Measurements from ENCODE around the gene APOO.

Gene APOO

DNA sequence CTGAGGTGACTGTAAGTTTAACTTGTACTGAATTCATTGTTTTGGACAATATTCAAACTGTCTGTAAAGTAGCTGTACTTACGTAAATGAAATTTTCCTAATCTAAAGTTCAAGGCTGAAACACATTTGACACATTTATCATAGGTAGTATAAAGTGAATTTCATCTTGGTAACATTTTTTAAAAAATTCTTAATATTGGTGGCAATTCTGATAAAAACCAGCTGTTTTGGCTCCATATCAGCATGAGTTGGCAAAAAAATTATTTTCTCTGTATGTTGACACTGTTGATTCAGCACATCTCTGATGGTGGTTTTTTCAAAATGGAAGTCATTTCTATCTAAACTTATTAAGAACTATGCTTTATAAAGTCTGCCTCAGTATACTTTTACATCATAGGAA lies 31.0 kb upstream of the APOO start:
- H3K27ac ChIP-seq: no peak overlapping the region
- H3K4me3 ChIP-seq: no peak overlapping the region
- no peaks in the 10 kb centered on the region for H3K36me3 ChIP-seq
- no peak overlapping the region for H3K9ac ChIP-seq
- no peaks in the 10 kb centered on the region for H4K20me1 ChIP-seq
- no peak overlapping the region for H3K4me2 ChIP-seq
- TF ChIP-seq Cebpa-rat (IDR thresholded peaks at IDR 0.05): no peak
- H3K9me3 ChIP-seq (replicated peaks in 1 of 11): no peaks in the 10 kb centered on the region
- H3K4me1 ChIP-seq: no peaks in the 10 kb centered on the region
- H3K27me3 ChIP-seq: no peaks in the 10 kb centered on the region

DNA sequence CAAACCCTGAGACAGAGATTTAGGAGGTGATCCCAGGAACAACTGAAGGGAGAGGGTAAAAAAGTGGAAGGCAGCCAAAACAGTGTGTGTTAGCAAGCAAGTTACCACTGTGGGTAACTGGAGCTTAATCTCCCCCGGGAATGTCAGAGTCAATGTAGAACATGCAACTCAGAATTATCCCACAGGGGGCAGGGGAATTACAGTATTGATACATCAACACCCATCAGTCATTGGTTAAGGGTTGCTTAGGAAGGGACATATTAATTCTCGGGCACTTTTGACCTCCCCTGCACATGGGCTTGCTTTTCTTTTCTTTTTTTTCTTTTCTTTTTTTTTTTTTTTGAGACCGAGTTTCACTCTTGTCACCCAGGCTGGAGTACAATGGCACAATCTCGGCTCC lies 29.4 kb upstream of the APOO start:
- Histone ChIP-seq H3K4me2 (no peak overlapping the region), H3K4me1 (peaks cover 0 to 3% (median 0%) of the 10 kb centered on the region in 10 experiments; a peak in 1 of 20 replicates), H4K20me1 (no peaks in the 10 kb centered on the region), H3K27ac (no peak overlapping the region), H3K4me3 (no peak overlapping the region), H3K9me3 (replicated peaks in 1 of 11) (no peaks in the 10 kb centered on the region), H3K9ac (no peak overlapping the region), H3K27me3 (no peaks in the 10 kb centered on the region), H3K36me3 (no peaks in the 10 kb centered on the region)
- TF ChIP-seq Cebpa-rat (IDR thresholded peaks at IDR 0.05): no peak

DNA sequence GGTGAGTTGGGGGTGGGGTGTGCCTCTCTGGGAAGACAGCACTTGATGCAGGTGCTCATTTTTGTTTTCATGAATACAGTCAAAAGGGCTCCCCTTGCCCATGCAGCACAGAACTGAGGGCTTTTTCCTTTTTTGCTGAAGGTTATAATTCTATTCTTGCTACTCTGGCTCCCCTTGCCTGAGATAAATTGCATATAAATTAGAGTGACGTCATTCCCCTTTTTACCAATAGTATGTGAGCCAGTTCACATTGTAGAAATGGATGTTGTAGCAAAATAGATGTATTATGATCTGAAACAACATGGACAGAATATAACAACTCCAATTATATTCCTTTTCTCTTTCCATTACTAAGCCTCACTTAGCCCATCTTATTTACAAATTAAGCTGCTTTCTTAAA lies 28.4 kb upstream of the APOO start:
- H3K4me3 ChIP-seq: no peak overlapping the region
- peaks cover 0 to 12% (median 4%) of the 10 kb centered on the region in 10 experiments; a peak in 10 of 20 replicates for H3K4me1 ChIP-seq
- H3K9me3 ChIP-seq (replicated peaks in 1 of 11): no peaks in the 10 kb centered on the region
- H3K9ac ChIP-seq: no peak overlapping the region
- H4K20me1 ChIP-seq: no peaks in the 10 kb centered on the region
- no peak overlapping the region for H3K27ac ChIP-seq
- TF ChIP-seq Cebpa-rat (IDR thresholded peaks at IDR 0.05): no peak
- no peaks in the 10 kb centered on the region for H3K36me3 ChIP-seq
- H3K27me3 ChIP-seq: no peaks in the 10 kb centered on the region
- no peak overlapping the region for H3K4me2 ChIP-seq

- no peaks in the 10 kb centered on the region for H3K27me3 ChIP-seq
- no peak overlapping the region for H3K27ac ChIP-seq
- peaks cover 0 to 21% (median 7%) of the 10 kb centered on the region in 10 experiments; a peak in 10 of 20 replicates for H3K4me1 ChIP-seq
- H4K20me1 ChIP-seq: no peaks in the 10 kb centered on the region
- no peak for TF ChIP-seq Cebpa-rat (IDR thresholded peaks at IDR 0.05)
- no peaks in the 10 kb centered on the region for H3K36me3 ChIP-seq
- H3K4me2 ChIP-seq: no peak overlapping the region
- H3K4me3 ChIP-seq: no peak overlapping the region
- H3K9ac ChIP-seq: no peak overlapping the region
- no peaks in the 10 kb centered on the region for H3K9me3 ChIP-seq (replicated peaks in 1 of 11)
Measured at GRCh38 chrX:23935106-23935505, 27.4 kb upstream of the APOO start.

DNA sequence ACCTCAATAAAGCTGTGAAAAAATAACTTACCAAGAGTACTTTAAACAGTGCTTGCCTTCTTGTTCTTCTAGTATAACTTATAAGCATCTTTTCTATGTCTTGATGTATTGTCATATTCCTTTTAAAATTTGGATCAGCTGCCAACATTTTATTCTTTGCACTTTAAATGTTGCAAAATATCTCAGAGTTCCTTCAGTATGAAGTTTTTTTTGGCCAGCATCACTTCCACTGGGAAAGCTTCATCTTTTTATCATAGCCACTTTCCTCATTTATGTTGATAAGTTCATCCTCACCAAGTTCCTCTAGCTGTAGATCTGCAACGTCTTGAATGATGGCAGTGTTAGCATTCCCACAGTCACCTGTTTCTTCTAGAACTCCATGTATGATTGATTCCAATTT lies 24.3 kb upstream of the APOO start:
- H3K4me1 ChIP-seq: peaks cover 0 to 21% (median 7%) of the 10 kb centered on the region in 10 experiments; a peak in 10 of 20 replicates
- no peak overlapping the region; a peak in 1 of 22 replicates for H3K4me2 ChIP-seq
- no peak overlapping the region for H3K4me3 ChIP-seq
- H3K36me3 ChIP-seq: no peaks in the 10 kb centered on the region
- no peaks in the 10 kb centered on the region for H3K9me3 ChIP-seq (replicated peaks in 1 of 11)
- no peak overlapping the region for H3K27ac ChIP-seq
- no peak overlapping the region for H3K9ac ChIP-seq
- TF ChIP-seq Cebpa-rat (IDR thresholded peaks at IDR 0.05): no peak
- no peaks in the 10 kb centered on the region for H3K27me3 ChIP-seq
- no peaks in the 10 kb centered on the region for H4K20me1 ChIP-seq

DNA sequence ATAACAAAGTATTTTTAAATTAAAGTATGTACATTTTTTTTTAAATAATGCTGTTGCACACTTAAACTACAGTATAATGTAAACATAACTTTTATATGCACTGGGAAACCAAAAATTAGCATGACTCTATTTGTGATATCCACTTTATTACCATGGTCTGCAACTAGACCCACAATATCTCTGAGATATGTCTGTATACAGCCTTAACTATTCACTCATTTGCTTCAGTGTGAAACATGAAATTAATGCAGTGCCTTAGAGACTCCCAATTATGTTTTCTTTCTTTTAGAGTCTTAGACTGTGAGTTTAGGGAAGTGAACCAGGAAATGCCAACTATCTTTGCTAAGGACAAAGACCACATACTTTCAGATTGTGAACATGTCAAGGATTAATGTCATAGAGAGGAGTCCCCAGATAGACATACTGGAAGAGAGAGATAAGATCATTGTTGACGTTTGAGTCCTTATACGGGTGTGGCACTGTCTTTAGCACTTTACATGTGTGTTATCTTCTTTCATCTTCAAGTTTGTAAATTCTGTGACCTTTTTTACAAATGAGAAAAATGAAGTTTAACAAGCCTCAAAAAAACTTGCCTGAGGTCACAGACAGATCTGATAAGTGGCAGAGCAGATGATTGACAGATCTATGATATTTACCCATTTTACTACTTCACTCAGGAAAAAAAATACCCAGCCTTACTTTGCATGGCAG lies 23.3 kb upstream of the APOO start:
- Histone ChIP-seq H3K9me3 (replicated peaks in 1 of 11) (no peaks in the 10 kb centered on the region), H4K20me1 (no peaks in the 10 kb centered on the region), H3K27ac (peak overlapping the region in 6 of 11 experiments; percentile 9 to 43 (median 33); a peak in 8 of 22 replicates), H3K9ac (peak overlapping the region in 3 of 11 experiments; percentile 9 to 53 (median 22); a peak in 3 of 22 replicates), H3K4me2 (peak overlapping the region in 7 of 11 experiments; percentile 10 to 65 (median 32); a peak in 12 of 22 replicates), H3K27me3 (no peaks in the 10 kb centered on the region), H3K36me3 (no peaks in the 10 kb centered on the region), H3K4me3 (no peak overlapping the region), H3K4me1 (peaks cover 0 to 21% (median 7%) of the 10 kb centered on the region in 10 experiments; a peak in 10 of 20 replicates)
- TF ChIP-seq Cebpa-rat (IDR thresholded peaks at IDR 0.05): no peak

GRCh38 chrX:23926015-23926414 lies 18.3 kb upstream of the APOO start:
- peaks cover 0 to 7% (median under 1%) of the 10 kb centered on the region in 10 experiments; a peak in 7 of 20 replicates for H3K4me1 ChIP-seq
- H3K4me2 ChIP-seq: no peak overlapping the region
- H4K20me1 ChIP-seq: no peaks in the 10 kb centered on the region
- H3K27me3 ChIP-seq: no peaks in the 10 kb centered on the region
- no peak for TF ChIP-seq Cebpa-rat (IDR thresholded peaks at IDR 0.05)
- no peak overlapping the region for H3K4me3 ChIP-seq
- no peak overlapping the region for H3K9ac ChIP-seq
- H3K9me3 ChIP-seq (replicated peaks in 1 of 11): no peaks in the 10 kb centered on the region
- H3K36me3 ChIP-seq: no peaks in the 10 kb centered on the region
- no peak overlapping the region for H3K27ac ChIP-seq

DNA sequence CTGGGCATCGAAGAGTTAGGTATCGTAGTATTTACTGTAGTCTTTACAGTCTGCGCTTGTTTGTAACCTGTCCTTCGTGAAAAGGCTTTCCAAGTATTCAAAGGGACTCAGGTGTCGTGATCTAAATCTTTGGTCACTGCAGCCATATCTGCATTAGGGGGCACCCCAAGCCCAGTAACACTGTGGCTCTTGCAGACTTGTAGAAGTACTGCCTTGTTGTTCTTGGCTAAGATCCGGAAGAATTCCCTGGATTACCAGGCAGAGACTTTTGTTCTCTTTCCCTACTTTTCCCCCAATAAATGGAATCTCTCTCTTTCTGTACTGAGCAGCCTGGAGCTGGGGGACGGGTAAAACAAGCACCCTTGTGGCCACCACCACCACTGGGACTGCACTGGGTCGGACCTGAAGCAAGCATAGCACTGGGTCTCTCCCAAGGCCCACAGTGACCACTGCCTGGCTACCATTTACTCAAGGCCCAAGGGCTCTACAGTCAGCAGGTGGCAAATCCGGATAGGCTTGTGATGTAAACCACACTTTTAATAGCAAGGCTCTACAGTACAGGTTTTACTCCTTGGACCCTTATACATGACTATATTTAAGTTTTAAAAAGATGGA lies 12.1 kb upstream of the APOO start:
- Histone ChIP-seq H3K9ac (no peak overlapping the region), H3K4me3 (no peak overlapping the region)
- TF ChIP-seq Cebpa-rat (IDR thresholded peaks at IDR 0.05): no peak

GRCh38 chrX:23919148-23919547 lies 11.4 kb upstream of the APOO start:
- Histone ChIP-seq H3K27ac (no peak overlapping the region), H4K20me1 (no peaks in the 10 kb centered on the region), H3K27me3 (no peaks in the 10 kb centered on the region), H3K36me3 (no peaks in the 10 kb centered on the region), H3K4me1 (no peaks in the 10 kb centered on the region), H3K9me3 (replicated peaks in 1 of 11) (peaks cover 12 to 27% (median 15%) of the 10 kb centered on the region in 11 experiments; a peak in 20 of 22 replicates), H3K9ac (no peak overlapping the region), H3K4me2 (no peak overlapping the region), H3K4me3 (no peak overlapping the region)
- TF ChIP-seq Cebpa-rat (IDR thresholded peaks at IDR 0.05): no peak

More for the DNA sequence above, 12.1 kb upstream of the APOO start:
- Histone ChIP-seq H3K27ac (no peak overlapping the region), H4K20me1 (no peaks in the 10 kb centered on the region), H3K4me2 (no peak overlapping the region), H3K27me3 (no peaks in the 10 kb centered on the region), H3K9me3 (replicated peaks in 1 of 11) (peaks cover 12 to 27% (median 15%) of the 10 kb centered on the region in 11 experiments; a peak in 20 of 22 replicates), H3K4me1 (no peaks in the 10 kb centered on the region), H3K36me3 (no peaks in the 10 kb centered on the region)
